A549 treated with dexamethasone at 1 μM for 4 hours (cell line): Measurements from ENCODE around the gene WDR38. TPM values are rescaled to one million over a fixed set of nuclear protein-coding genes. Genes with fewer than 3 reads are reported as not detected.

Experiments used
- total RNA-seq: library from RNA; stranded (reverse); fragments of 200-300 nt; extraction: Qiagen RNA extraction; gene quantifications from 5 replicates; pipeline ENCODE4 v1.2.3, GENCODE V29; 2022

WDR38 gene, protein sequence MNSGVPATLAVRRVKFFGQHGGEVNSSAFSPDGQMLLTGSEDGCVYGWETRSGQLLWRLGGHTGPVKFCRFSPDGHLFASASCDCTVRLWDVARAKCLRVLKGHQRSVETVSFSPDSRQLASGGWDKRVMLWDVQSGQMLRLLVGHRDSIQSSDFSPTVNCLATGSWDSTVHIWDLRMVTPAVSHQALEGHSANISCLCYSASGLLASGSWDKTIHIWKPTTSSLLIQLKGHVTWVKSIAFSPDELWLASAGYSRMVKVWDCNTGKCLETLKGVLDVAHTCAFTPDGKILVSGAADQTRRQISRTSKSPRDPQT
- total RNA-seq = 0.07 to 0.28 TPM (median 0.16 TPM) in 4 of 5 replicates, not detected in the other

DNA sequence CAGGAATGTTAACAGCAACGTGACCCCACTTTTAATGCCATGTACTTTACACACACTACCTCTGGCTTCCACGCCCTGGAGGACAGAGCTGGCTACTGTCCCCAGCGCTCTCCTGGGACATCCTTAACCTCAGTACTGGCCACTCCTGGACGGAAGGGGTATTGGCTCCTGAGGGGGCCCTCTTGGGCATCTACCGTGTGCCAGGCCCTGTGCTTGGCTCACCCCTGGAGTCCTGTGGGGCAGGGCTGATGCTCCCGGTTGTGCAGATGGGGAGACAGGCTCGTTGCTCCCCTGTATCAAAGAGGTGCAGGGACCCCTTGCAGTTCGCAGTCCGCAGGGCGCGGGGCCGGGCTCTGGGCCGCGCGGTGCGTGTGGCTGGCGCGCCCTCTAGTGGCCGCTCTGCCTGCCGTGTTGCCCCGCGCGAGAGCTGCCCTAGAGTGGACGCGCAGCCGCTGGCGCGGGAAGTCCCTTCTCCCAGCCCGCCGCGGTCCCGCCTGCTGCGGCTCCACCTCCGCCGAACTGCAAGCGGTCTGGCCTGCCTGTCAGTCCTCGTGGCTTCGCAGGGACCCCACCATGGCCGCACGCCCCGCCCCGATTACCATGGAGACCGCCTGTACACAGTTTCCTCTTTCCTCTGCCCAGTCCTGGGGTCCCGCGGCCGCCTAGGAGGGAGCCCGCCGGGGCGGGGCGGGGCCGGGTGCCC is at the start of gene WDR38:
Gene WDR38 (plus strand): TSS at position 632 of the 703 bp plus-strand sequence. CDS start 72 bp downstream, outside the sequence.

DNA sequence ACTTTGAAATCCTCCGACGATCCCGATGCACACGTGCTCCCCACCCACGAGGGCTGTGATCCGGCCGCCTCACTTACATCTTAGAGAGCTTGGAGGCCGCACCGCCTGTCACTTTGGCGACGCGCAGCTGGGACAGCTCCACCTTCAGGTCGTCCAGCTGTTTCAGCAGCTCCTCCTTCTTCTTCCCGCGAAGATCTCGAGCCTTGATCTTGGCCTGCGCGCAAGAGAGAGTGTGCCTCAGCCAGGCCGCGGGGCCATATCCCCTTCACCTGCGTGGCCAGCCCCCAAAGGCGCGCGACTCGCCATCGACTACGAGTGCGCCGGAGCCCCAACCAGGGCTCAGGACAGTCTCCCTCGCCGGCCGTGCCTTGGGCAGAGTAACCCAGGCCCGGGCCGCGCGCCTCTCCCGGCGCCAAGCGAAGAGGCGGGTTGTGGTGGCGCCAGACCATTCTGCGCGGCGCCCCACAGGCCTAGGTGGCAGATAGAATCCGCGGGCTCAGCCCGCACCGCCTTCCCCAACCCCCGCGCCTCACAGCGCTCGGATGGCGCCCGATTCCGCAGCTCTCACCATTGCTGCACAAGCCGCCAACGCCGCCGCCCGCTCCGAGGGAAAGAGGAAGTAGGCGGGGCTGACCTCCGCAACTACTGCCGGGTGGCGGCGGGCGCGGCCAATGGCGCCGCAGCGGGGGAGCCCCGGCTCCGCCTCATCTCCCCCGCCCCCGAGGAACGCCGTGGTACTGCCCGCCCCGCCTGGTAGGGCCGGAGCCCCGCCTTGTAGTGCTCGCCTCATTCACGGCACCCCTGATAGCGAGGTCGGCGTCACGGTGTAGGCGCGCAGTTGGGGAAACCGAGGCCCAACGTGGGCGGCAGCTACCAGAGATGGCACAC is 8.3 kb downstream of the WDR38 start, which contains the start of the genes ARPC5L and RPL35:
Gene ARPC5L (plus strand): TSS at position 789 of the 888 bp plus-strand sequence. CDS start 7,161 bp downstream, outside the sequence.
Gene RPL35 (minus strand): TSS at position 616 of the 888 bp plus-strand sequence. CDS start 45 bp downstream, at position 571.

Other genes starting within 250 kb of the WDR38 start
- 1.8 to 2.2 TPM (median 2.1 TPM) in 5 replicates for gene NR6A1, start 82.1 kb upstream of the WDR38 start, total RNA-seq
- gene OLFML2A, start 76.3 kb upstream of the WDR38 start, total RNA-seq = 25.8 to 43.1 TPM (median 34.4 TPM) in 5 replicates
- gene RPL35, start 8.5 kb downstream of the WDR38 start, total RNA-seq = 2,714 to 3,101 TPM (median 2,797 TPM) in 5 replicates
- gene ARPC5L, start 8.7 kb downstream of the WDR38 start, total RNA-seq = 61.3 to 74.3 TPM (median 66.8 TPM) in 5 replicates
- gene GOLGA1, start 87.6 kb downstream of the WDR38 start, total RNA-seq = 9.6 to 12.0 TPM (median 11.1 TPM) in 5 replicates